Activated T-helper 17 cell treated with anti-CD3 and anti-CD28 coated beads, Interleukin-2, amount 50 U/mL, for 72 hours (primary cell): ENCODE results near the gene SH3PXD2A. TPM values are rescaled to one million over a fixed set of nuclear protein-coding genes. Genes with fewer than 3 reads are reported as not detected.
"Not testable (repeated sequence)": the region's sequence is repeated elsewhere in the genome, so short reads cannot be mapped to it uniquely, and the experiment has no call there.

Source experiments
- ATAC-seq: fragments of 150-1000 bp; cut with Tn5 transposase; replicated peaks from 2 replicates; pipeline ENCODE4 v1.10.0; 2021; ENCODE audit warnings: mild to moderate bottlenecking, moderate library complexity
- H3K27ac Mint-ChIP-seq: one replicate; pipeline ENCODE4 v1.8.0; 2022; ENCODE audit warnings: mixed read lengths
- H3K27me3 Mint-ChIP-seq: one replicate; pipeline ENCODE4 v1.8.0; 2022; ENCODE audit warnings: mixed read lengths
- H3K36me3 Mint-ChIP-seq: one replicate; pipeline ENCODE4 v1.8.0; 2022; ENCODE audit warnings: low read depth, mild to moderate bottlenecking, mixed read lengths
- H3K4me1 Mint-ChIP-seq: one replicate; pipeline ENCODE4 v1.8.0; 2022; ENCODE audit warnings: mixed read lengths
- H3K4me3 Mint-ChIP-seq: one replicate; pipeline ENCODE4 v1.8.0; 2022; ENCODE audit warnings: mild to moderate bottlenecking, mixed read lengths
- H3K9me3 Mint-ChIP-seq: one replicate; pipeline ENCODE4 v1.8.0; 2022; ENCODE audit warnings: mixed read lengths
- total RNA-seq, 2 donors: library from RNA; stranded (reverse); gene quantifications; one replicate each; pipeline ENCODE4 v1.2.3, GENCODE V29; 2022

Gene SH3PXD2A
- total RNA-seq, 2 donors from 2014 or later: 8.0 to 19.3 TPM

DNA sequence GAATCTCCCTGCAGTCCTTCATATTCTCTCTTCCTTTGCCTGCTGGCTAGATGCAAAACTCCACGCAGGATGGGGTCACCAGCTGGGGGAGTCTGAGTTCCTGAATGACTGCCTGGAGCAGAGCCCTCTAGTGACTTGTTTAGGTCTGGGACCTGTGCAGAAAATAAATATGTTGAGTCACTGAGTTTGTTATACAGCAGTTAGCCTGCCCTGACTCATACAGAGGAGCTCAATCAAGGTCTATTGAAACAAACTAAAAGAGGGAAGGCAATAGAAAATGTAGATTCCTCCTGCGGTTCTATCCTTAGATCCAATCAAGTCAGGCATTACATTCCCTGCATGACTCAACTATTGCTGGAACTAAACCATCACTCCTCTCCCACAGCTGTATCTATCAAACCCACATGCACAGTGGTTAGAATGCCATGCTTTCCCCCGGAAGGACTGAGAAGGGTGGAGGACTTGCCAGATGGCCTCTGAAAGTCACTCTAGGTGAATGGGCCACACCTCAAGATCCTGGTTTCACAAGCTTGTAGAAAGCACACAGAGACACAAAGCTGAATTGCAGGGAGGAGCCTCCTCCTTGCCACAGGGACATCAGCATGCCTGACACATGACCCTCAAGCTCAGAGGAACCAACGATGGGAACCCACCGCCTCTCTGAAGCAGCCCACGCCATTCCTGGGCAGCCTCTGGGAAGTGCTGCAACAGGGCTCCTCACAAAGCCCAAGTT, 73.9 kb downstream of the SH3PXD2A start:
- peak; percentile 79 for ATAC-seq
- no peak overlapping the region for H3K4me3 Mint-ChIP-seq
- H3K36me3 Mint-ChIP-seq: no peaks in the 10 kb centered on the region
- H3K27ac Mint-ChIP-seq: peak overlapping the region; percentile 29
- peaks cover 4% of the 10 kb centered on the region for H3K4me1 Mint-ChIP-seq
- no peaks in the 10 kb centered on the region for H3K9me3 Mint-ChIP-seq
- H3K27me3 Mint-ChIP-seq: peaks cover 15% of the 10 kb centered on the region

DNA sequence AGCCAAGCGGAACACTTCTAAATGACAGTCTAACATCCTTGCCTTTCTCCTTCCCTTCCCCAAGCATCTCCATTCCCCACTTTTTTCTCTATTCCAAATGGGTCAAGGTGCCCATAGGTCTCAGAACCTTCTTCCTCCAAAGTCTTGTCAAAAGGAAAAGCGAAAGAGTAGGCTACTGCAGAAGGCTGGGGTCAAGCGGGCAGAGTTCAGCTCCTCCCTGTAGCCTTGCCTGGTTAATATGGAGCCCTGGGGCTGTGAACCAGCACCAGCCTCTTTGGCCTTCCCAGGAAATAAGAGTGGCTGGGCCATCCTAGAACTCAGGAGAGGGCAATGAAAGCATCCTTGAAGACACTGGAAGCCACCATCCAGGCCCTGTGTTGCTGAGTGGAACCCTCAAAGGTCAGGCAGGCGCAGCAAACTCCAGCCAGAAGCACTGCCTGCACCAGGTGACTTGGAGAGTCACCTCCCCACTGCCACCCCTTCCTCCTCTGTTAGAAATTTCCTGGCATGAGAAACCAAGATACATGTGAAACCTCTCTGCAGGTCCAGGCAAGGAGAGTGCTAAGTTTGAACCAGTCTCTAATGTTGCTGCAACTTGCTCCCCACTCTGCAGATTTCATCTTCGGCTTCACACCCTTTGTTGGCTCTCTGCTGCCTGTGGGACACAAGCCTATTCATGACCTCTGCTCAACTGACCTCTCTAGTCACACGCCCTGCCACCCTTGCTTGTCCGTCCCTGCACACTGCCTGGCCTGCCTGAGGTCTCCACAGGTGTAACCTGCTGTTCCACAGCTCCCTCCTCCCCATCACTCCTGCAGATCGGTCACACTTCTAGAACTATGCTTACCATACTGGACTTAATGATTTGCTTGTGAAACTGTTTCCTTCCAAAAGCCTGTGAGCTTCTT, 74.9 kb downstream of the SH3PXD2A start:
- Mint-ChIP-seq H3K4me3 (no peak overlapping the region), H3K36me3 (no peaks in the 10 kb centered on the region)

DNA sequence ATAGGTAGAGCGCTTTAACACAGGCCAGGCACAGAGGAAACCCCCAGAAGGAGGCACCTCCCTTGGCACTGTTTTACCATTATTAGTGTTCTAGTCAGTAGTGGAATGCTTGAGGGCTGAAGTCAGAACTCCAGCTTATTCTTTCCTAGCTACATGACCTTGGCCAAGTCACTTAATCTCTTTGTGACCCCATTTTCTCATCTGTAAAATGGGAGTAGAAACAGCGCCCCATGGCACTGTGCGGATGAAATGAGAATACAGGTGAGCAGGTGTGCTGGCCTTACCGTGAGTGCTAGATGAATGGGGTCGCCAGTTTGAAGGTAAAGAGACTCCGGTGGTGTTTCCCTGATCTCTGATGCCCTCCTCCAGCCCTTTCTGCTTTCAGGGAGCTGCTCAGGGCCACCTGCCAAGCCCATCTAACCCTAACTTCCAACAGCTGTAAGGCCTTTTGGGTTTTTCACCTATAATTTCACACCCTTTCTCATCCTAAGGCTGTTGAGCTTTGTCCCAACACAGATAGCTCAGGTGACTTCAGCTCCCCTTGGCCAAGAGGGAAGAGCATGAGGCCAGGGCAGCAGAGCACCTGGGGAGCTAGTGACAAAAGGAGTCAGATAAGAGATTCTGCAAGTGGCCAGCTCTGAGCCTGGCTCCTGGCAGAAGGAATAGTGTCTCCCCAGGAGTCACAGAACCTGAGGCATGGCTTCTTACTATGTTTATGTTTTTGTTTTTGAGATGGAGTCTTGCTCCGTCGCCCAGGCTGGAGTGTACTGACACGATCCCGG, 76.8 kb downstream of the SH3PXD2A start:
- Mint-ChIP-seq H3K36me3 (no peaks in the 10 kb centered on the region), H3K4me1 (peaks cover 4% of the 10 kb centered on the region), H3K9me3 (no peaks in the 10 kb centered on the region), H3K27ac (no peak overlapping the region), H3K27me3 (peaks cover 11% of the 10 kb centered on the region), H3K4me3 (no peak overlapping the region)
- ATAC-seq: no peak

More for the DNA sequence above, 74.9 kb downstream of the SH3PXD2A start:
- Mint-ChIP-seq H3K27me3 (peaks cover 15% of the 10 kb centered on the region), H3K4me1 (peaks cover 4% of the 10 kb centered on the region), H3K27ac (no peak overlapping the region), H3K9me3 (no peaks in the 10 kb centered on the region)
- ATAC-seq: no peak

DNA sequence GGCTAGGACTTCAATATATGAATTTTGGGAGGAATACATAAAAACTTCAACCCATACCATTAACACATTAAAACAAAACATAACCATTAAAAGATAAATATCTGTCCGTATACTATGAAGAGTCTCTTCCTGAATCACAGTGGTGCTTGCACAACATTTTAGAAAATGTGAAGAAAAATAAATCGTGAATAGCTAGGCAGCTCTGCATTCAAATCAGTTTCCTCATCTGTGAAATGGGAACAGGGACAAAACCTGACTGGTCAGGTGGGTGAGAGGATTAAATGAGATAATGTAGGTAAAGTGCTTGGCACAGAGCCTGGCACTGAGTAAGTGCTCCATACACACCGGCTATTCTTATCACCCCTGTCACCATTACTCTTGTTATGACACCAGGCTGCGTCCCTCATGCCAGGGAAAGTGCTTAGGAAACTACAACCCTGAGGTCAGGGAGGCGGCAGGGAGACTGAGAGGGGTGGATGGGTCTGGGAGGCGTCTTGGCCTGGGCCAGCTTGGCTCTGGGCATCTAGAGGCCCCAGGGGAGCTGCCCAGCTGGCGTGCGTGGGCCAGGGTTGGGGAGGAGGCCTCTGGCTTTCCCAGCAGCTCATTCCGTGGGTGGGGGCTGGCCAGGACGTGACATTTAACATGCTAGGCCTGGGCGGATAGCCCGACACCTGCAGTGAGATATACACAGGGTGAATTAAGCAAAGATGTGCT, 78.3 kb downstream of the SH3PXD2A start:
- peak; percentile 47 for ATAC-seq
- Mint-ChIP-seq H3K27ac (peak overlapping the region; percentile 20), H3K4me1 (peaks cover 10% of the 10 kb centered on the region), H3K36me3 (no peaks in the 10 kb centered on the region), H3K27me3 (no peaks in the 10 kb centered on the region), H3K9me3 (no peaks in the 10 kb centered on the region), H3K4me3 (peak overlapping the region; percentile 5)

DNA sequence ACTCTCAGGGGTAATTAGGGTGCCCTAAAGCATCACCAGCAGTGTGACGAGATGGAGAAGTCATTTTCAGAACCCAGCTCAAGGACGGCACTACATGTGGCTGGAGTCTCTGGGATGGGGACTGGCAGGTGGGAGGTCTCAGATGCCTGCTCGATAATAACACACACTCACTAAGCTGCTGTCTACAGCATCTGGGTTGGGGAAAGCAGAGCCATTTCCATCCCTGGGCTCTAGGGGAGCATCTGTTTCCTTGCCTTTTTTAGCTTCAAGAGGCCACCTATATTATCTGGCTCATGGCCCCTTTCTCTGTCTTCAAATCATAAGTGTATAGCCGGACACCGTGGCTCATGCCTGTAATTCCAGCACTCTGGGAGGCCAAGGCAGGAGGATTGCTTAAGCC, 79.6 kb downstream of the SH3PXD2A start:
- Mint-ChIP-seq H3K4me1 (peaks cover 11% of the 10 kb centered on the region), H3K4me3 (no peak overlapping the region), H3K9me3 (no peaks in the 10 kb centered on the region), H3K27ac (no peak overlapping the region), H3K27me3 (no peaks in the 10 kb centered on the region), H3K36me3 (no peaks in the 10 kb centered on the region)
- no peak for ATAC-seq

DNA sequence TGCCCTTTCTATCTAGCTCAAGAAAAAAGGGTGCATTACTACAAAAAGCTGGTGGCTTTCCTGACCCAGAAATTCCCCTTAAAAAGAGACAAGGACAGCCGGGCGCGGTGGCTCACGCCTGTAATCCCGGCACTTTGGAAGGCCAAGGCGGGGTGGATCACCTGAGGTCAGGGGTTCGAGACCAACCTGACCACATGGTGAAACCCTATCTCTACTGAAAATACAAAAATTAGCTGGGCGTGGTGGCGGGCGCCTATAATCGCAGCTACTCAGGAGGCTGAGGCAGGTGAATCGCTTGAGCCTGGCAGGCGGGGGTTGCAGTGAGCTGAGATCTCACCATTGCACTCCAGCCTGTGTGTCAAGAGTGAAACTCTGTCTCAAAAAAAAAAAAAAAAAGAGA, 82.5 kb downstream of the SH3PXD2A start:
- not testable (repeated sequence) for H3K27me3 Mint-ChIP-seq, H3K9me3 Mint-ChIP-seq, H3K36me3 Mint-ChIP-seq, ATAC-seq, H3K4me1 Mint-ChIP-seq
- peak overlapping the region; percentile 88 for H3K4me3 Mint-ChIP-seq
- H3K27ac Mint-ChIP-seq: peak overlapping the region; percentile 93

DNA sequence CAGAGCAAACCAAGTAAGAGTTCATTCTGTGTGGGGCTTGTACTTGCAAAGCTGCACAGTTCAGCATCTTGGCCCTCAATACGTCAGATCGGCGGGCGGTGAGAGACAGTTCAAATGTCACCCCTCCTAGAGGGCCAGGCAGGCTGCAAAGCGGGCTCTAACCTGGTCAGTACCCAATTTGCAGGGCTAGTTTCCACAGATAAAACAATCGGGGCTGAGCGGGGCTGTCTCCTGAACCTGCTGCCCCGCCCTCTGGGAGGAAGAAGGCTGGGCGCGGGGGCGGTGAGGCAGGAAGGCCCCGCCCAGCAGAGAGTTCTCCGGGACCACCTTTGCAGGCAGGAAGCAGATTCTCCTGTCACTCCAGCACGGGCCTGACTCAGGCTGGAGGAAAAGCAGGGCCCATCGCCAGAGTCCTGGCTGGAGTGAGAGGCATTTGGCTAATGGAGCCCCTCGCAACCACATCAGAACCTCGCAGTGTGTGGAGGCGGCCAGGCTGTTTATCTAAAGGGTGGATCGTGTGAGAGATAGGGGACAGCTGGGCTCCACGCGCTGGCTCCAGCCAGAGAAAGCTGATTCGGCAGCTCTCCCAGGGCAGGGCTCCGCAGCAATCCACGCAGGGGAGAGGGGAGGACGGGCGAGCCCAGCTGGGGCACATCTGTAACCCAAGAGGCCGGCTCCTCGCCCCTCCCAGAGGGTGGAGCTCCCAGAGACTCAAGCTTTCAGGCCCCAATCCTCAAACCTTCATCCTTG, 83.1 kb downstream of the SH3PXD2A start:
- Mint-ChIP-seq H3K4me3 (peak overlapping the region; percentile 88), H3K36me3 (no peaks in the 10 kb centered on the region), H3K9me3 (no peaks in the 10 kb centered on the region), H3K4me1 (peaks cover 10% of the 10 kb centered on the region), H3K27me3 (no peaks in the 10 kb centered on the region), H3K27ac (peak overlapping the region; percentile 93)
- peak; percentile 82 for ATAC-seq

DNA sequence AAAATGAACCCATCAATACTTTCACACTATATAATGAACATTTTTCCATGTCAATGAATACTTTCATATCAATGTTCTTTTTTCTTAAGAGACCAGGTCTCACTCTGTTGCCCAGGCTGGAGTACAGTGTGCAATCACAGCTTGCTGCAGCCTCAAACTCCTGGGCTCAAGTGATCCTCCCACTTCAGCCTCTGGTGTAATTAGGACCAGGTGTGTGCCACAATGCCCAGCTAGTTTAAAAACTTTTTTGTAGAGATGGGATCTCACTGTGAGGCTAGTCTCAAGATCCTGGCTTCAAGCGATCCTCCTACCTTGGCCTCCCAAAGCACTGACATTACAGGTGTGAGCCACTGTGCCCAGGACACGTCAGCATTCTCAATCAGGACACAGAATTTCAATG, 85.2 kb downstream of the SH3PXD2A start:
- Mint-ChIP-seq H3K36me3 (no peaks in the 10 kb centered on the region), H3K4me1 (peaks cover 24% of the 10 kb centered on the region), H3K4me3 (no peak overlapping the region), H3K27ac (no peak overlapping the region), H3K27me3 (no peaks in the 10 kb centered on the region), H3K9me3 (no peaks in the 10 kb centered on the region)
- no peak for ATAC-seq

DNA sequence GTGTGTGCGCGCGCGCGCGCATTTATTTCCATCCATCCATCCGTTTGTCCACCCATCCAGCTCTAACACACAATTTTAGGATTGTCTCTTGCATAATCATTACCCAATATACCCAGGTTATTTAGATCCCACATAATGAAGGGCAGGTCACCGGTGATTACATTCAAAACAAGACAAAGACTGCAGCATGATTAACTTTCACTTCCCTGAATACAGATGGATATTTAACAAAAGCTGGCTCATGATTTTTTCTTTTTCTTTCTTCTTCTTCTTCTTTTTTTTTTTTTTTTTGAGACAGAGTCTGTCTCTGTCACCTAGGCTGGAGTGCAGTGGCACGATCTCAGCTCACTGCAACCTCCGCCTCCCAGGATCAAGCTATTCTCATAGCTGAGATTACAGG, 86.2 kb downstream of the SH3PXD2A start:
- H3K27me3 Mint-ChIP-seq: no peaks in the 10 kb centered on the region
- no peak for ATAC-seq
- no peak overlapping the region for H3K4me3 Mint-ChIP-seq
- H3K4me1 Mint-ChIP-seq: peaks cover 31% of the 10 kb centered on the region
- H3K27ac Mint-ChIP-seq: no peak overlapping the region
- no peaks in the 10 kb centered on the region for H3K9me3 Mint-ChIP-seq
- no peaks in the 10 kb centered on the region for H3K36me3 Mint-ChIP-seq

DNA sequence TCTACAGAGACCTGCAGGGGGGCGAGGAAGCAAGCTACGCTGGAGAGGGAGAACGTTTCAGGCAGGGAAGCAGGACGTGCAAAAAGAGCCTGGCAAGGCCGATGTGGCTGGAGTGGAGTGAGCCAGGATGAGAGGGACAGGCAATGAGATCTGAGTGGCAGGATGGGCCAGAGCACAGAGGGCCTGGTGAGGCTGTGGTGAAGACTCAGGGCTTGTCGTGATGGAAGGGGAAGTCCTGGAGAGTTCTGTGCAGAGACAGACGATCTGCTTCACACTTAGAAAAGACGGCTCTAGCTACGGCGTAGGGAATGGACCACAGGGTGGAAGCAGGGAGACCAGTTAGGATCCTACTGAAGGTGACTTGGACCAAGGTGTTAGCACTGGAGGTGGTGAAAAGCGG, 87.0 kb downstream of the SH3PXD2A start:
- Mint-ChIP-seq H3K4me3 (no peak overlapping the region), H3K9me3 (no peaks in the 10 kb centered on the region), H3K4me1 (peaks cover 39% of the 10 kb centered on the region), H3K27me3 (no peaks in the 10 kb centered on the region), H3K36me3 (no peaks in the 10 kb centered on the region), H3K27ac (peak overlapping the region; percentile 7)
- ATAC-seq: no peak

DNA sequence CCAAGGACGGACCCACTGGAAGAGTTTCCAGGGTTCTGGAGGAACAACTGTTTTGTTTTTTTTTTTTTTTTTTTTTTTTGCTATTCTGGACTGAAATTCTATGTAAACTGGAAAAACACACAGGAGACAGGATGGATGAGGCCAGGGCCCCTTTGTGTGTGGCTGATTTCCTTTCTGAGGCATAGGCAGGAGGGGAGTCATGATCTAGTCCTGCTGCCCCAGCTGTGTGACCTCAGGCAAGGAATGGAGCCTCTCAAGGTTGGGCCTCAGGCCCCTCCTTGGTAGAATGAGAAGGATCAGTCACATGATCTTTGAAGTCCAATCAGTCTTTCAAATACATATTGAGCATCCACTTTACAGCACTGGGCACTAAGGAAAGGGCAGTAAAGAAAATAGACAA, 87.6 kb downstream of the SH3PXD2A start:
- Mint-ChIP-seq H3K4me1 (peaks cover 41% of the 10 kb centered on the region), H3K9me3 (no peaks in the 10 kb centered on the region), H3K27ac (peak overlapping the region; percentile 7), H3K27me3 (no peaks in the 10 kb centered on the region), H3K4me3 (no peak overlapping the region), H3K36me3 (no peaks in the 10 kb centered on the region)
- no peak for ATAC-seq

DNA sequence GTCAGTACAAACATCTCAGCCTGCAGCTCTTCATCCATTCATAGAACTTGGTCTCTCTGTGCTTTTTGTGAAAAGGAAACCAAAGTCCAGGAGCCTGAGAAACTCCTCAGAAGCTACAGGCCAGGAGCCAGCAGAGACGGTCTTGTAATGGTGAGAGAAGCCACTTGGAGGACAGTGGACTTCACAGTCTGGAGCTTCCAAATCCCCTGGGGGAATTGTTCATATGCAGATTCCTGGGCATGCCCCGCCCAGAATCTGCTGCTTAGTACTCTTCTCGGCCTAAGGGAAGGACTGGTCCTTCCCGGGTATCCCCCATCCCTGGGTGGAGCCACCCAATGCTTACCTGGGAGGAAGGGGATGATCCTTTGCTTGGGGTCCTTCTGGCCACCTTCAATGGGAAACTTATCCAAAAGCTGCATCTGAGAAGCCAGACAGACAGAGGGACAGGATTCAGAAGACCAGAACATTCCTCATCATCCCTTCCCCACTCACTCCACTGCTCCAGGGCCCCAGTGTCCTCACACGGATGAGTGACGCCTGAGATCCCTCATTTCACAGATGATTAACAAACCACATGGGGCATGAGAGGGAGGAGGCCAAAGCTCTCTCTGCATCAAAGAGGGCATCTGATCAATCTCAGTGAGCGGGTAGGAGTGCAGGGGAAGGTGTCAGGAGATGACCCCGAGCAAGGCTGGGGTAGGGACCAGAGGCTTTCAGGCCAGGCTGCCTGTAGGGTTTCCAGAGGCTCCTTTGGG, 88.4 kb downstream of the SH3PXD2A start:
- Mint-ChIP-seq H3K36me3 (no peaks in the 10 kb centered on the region), H3K27ac (no peak overlapping the region), H3K9me3 (no peaks in the 10 kb centered on the region), H3K4me3 (no peak overlapping the region), H3K27me3 (no peaks in the 10 kb centered on the region), H3K4me1 (peaks cover 34% of the 10 kb centered on the region)
- ATAC-seq: no peak

DNA sequence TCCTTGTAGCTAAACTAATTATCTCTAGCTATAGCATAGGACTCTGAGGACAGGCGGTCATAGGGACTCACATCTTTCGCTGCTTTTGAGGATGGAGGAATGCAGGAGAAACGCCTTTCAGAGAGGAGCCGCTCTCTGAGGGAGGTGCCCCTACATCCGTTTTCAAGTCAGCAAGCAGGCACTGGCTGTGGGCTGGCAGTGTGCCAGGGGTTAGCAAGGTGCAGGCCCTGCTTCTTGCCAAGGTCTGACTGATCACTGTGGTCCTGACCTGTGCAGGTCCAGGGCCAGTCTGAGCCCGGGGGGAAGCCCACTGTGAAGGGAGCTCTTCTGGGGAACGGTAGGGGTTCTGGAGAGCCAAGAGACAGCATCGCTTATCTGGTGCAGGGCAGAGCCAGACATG, 89.4 kb downstream of the SH3PXD2A start:
- Mint-ChIP-seq H3K9me3 (no peaks in the 10 kb centered on the region), H3K27ac (peak overlapping the region; percentile 81), H3K27me3 (no peaks in the 10 kb centered on the region), H3K4me3 (peak overlapping the region; percentile 74), H3K36me3 (no peaks in the 10 kb centered on the region), H3K4me1 (peaks cover 31% of the 10 kb centered on the region)
- ATAC-seq: peak; percentile 85
